ENCODE measurements around the gene TTC33. TPM values are rescaled to one million over a fixed set of nuclear protein-coding genes. Genes with fewer than 3 reads are reported as not detected.

The TTC33 gene
- total and polyA plus RNA-seq, 2 of the 13 experiments (the other 11 are each of a cell fraction or from before 2014, with no cell fraction given) = 4.5 to 20.0 TPM

DNA sequence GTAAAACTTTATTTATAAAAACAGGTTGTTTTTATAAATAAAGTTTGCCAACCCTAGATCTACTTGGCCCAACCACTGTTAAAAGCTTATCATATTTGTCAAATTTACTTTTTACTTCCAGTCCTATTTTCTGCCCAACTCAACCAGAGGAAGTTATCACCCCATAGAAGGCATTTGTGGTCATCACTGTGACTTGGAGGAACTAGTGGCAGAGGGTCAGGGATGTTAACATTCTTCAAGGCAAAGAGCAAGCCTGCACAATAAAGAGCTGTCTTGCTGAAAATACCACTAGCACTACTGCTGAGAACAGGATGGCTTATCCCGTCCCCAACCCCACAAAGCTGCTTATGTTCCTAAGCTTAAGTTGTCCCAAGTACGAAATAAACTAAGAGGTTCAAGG, 22.3 kb downstream of the TTC33 start:
- ATAC-seq (no peak), DNase-seq (ENCODE audit: low spot score) (no peak), FAIRE-seq (no peak)
- POLR2A ChIA-PET = no interaction called here
- CTCF ChIA-PET (ENCODE audit: low intra/inter-chr PET ratio, low total read pairs) = no interaction called here
- H3K4me2 ChIP-seq (ENCODE audit: low read depth, low read length) = no peak overlapping the region
- no peaks in the 10 kb centered on the region; a peak in 2 of 5 replicates for H3K36me3 ChIP-seq (replicated peaks in 1 of 2; ENCODE audit: control insufficient read depth in 1 of 2, insufficient read depth in 2 of 2, low read length in 2 of 2)
- no peaks in the 10 kb centered on the region for H3K79me2 ChIP-seq (ENCODE audit: insufficient read depth, low read length)
- H3K9ac ChIP-seq (ENCODE audit: insufficient read depth, low read depth, low read length) = no peak overlapping the region
- H3K4me3 ChIP-seq (replicated peaks in 1 of 3; ENCODE audit: insufficient read depth in 1 of 3, low read depth in 2 of 3, low read length in 3 of 3) = no peak overlapping the region
- BruUV-seq (replicated peaks) = no TSS peak
- H3K9me3 ChIP-seq (ENCODE audit: low read length) = no peaks in the 10 kb centered on the region
- H3K27me3 ChIP-seq (ENCODE audit: control insufficient read depth in 1 of 2, insufficient read depth in 2 of 2, low read length in 2 of 2) = no peaks in the 10 kb centered on the region
- in situ Hi-C loops (cut with HindIII; ENCODE audit: extremely low pct_ligation_motif_present, low pct_unique_long_range_greater_than_20kb) = no loop called here
- 93% methylated on average over 2 of the region's 2 CpGs for WGBS (ENCODE audit: low lambda C conversion rate)
- H3K27ac ChIP-seq (ENCODE audit: extremely low read length, insufficient read depth, low read length) = no peak overlapping the region
- H3K4me1 ChIP-seq (ENCODE audit: insufficient read depth, low read length) = peaks cover 24% of the 10 kb centered on the region
- H2AFZ ChIP-seq (ENCODE audit: low read length) = no peak overlapping the region
- intact Hi-C loops (cut with micrococcal nuclease; ENCODE audit: unreplicated experiment) = no loop called here
- H4K20me1 ChIP-seq (ENCODE audit: insufficient read depth, low read length) = peaks cover 3% of the 10 kb centered on the region; the same call in 1 of the 2 replicates
- no peak for TF ChIP-seq ZNF160 (CRISPR knock-in tag; IDR thresholded peaks at IDR 0.05)
- TF ChIP-seq ZNF891 (CRISPR knock-in tag; IDR thresholded peaks at IDR 0.05) = no peak
- TF ChIP-seq DNMT1 (CRISPR knock-in tag; IDR thresholded peaks at IDR 0.05) = no peak
- TF ChIP-seq, protein P1, sequence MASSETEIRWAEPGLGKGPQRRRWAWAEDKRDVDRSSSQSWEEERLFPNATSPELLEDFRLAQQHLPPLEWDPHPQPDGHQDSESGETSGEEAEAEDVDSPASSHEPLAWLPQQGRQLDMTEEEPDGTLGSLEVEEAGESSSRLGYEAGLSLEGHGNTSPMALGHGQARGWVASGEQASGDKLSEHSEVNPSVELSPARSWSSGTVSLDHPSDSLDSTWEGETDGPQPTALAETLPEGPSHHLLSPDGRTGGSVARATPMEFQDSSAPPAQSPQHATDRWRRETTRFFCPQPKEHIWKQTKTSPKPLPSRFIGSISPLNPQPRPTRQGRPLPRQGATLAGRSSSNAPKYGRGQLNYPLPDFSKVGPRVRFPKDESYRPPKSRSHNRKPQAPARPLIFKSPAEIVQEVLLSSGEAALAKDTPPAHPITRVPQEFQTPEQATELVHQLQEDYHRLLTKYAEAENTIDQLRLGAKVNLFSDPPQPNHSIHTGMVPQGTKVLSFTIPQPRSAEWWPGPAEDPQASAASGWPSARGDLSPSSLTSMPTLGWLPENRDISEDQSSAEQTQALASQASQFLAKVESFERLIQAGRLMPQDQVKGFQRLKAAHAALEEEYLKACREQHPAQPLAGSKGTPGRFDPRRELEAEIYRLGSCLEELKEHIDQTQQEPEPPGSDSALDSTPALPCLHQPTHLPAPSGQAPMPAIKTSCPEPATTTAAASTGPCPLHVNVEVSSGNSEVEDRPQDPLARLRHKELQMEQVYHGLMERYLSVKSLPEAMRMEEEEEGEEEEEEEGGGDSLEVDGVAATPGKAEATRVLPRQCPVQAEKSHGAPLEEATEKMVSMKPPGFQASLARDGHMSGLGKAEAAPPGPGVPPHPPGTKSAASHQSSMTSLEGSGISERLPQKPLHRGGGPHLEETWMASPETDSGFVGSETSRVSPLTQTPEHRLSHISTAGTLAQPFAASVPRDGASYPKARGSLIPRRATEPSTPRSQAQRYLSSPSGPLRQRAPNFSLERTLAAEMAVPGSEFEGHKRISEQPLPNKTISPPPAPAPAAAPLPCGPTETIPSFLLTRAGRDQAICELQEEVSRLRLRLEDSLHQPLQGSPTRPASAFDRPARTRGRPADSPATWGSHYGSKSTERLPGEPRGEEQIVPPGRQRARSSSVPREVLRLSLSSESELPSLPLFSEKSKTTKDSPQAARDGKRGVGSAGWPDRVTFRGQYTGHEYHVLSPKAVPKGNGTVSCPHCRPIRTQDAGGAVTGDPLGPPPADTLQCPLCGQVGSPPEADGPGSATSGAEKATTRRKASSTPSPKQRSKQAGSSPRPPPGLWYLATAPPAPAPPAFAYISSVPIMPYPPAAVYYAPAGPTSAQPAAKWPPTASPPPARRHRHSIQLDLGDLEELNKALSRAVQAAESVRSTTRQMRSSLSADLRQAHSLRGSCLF (CRISPR knock-in tag; IDR thresholded peaks at IDR 0.05; ENCODE audit: borderline replicate concordance) = no peak
- TF ChIP-seq NCOA1 (CRISPR knock-in tag; IDR thresholded peaks at IDR 0.05) = no peak
- no peak for TF ChIP-seq ZBTB46 (CRISPR knock-in tag; IDR thresholded peaks at IDR 0.05; ENCODE audit: borderline replicate concordance)
- TF ChIP-seq ZBTB21 (CRISPR knock-in tag; IDR thresholded peaks at IDR 0.05) = no peak
- TF ChIP-seq ZEB1 (IDR thresholded peaks at IDR 0.05; ENCODE audit: insufficient replicate concordance, low read depth) = no peak
- TF ChIP-seq, protein P2, sequence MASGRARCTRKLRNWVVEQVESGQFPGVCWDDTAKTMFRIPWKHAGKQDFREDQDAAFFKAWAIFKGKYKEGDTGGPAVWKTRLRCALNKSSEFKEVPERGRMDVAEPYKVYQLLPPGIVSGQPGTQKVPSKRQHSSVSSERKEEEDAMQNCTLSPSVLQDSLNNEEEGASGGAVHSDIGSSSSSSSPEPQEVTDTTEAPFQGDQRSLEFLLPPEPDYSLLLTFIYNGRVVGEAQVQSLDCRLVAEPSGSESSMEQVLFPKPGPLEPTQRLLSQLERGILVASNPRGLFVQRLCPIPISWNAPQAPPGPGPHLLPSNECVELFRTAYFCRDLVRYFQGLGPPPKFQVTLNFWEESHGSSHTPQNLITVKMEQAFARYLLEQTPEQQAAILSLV (CRISPR knock-in tag; IDR thresholded peaks at IDR 0.05; ENCODE audit: borderline replicate concordance) = no peak
- no peak for TF ChIP-seq KDM4B (CRISPR knock-in tag; IDR thresholded peaks at IDR 0.05)
- TF ChIP-seq HIVEP1 (CRISPR knock-in tag; IDR thresholded peaks at IDR 0.05) = no peak
- TF ChIP-seq TAF1 (CRISPR knock-in tag; IDR thresholded peaks at IDR 0.05) = no peak
- TF ChIP-seq ZNF230 (CRISPR knock-in tag; IDR thresholded peaks at IDR 0.05) = no peak
